ENCODE results near the gene MCRIP2.
A peak's percentile ranks its signal among the peaks of the same experiment; 100 is the strongest.
"Not testable (repeated sequence)": the region's sequence is repeated elsewhere in the genome, so short reads cannot be mapped to it uniquely, and the experiment has no call there.

Gene MCRIP2

DNA sequence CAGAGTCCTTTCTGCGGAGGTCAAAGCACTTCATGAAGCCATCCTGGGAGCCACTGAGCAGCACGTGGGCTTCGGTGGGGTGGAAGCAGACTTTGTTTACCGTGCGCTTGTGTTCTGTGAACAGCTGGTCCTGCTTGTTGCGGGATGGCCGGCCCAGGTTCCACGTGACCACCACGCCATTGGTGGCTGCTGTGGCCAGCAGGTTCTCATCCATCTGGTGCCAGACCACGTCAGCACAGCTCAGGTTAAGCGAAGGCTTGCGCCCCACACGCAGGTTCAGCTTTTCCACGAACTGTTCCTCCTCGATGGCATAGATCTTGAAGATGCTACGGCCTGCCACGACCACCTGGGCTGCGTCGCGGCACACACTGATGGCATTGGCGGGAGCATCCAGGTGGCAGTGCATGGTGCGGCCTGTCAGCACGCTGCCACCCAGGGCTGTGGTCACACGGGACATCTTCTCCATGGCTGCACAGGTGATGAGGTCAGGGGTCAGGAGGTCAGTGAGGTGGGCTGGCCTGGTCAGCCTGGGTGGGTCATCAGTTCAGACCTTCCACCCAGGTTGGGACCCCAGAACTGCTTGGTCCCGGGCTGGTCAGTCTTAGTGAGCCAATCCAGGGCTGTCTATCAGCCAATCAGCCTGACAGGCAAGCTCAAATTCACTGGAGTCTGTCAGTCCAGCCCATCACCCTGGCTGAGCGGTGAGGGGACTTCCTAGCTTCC lies 47.7 kb downstream of the MCRIP2 start:
- Histone ChIP-seq H3K27me3 (ENCODE audit: insufficient read depth, poor library complexity, severe bottlenecking) (peaks cover 18% of the 10 kb centered on the region), H3K4me3 (replicated peaks; ENCODE audit: insufficient read depth, low read length) (peak overlapping the region; percentile 90), H3K27ac (replicated peaks) (peak overlapping the region; percentile 89)
- no peak for TF ChIP-seq GABPA (IDR thresholded peaks at IDR 0.05; ENCODE audit: low read depth)
- no peak for TF ChIP-seq SPI1 (IDR thresholded peaks at IDR 0.05; ENCODE audit: borderline replicate concordance, low read depth)
- TF ChIP-seq, protein P1, sequence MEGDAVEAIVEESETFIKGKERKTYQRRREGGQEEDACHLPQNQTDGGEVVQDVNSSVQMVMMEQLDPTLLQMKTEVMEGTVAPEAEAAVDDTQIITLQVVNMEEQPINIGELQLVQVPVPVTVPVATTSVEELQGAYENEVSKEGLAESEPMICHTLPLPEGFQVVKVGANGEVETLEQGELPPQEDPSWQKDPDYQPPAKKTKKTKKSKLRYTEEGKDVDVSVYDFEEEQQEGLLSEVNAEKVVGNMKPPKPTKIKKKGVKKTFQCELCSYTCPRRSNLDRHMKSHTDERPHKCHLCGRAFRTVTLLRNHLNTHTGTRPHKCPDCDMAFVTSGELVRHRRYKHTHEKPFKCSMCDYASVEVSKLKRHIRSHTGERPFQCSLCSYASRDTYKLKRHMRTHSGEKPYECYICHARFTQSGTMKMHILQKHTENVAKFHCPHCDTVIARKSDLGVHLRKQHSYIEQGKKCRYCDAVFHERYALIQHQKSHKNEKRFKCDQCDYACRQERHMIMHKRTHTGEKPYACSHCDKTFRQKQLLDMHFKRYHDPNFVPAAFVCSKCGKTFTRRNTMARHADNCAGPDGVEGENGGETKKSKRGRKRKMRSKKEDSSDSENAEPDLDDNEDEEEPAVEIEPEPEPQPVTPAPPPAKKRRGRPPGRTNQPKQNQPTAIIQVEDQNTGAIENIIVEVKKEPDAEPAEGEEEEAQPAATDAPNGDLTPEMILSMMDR (IDR thresholded peaks at IDR 0.05; ENCODE audit: insufficient read depth, low read length): no peak
- no peak for TF ChIP-seq POLR2AphosphoS5 (IDR thresholded peaks at IDR 0.05; ENCODE audit: low read depth)
- no peak for DNase-seq (ENCODE audit: low read depth in 1 of 2, low spot score in 1 of 2)

DNA sequence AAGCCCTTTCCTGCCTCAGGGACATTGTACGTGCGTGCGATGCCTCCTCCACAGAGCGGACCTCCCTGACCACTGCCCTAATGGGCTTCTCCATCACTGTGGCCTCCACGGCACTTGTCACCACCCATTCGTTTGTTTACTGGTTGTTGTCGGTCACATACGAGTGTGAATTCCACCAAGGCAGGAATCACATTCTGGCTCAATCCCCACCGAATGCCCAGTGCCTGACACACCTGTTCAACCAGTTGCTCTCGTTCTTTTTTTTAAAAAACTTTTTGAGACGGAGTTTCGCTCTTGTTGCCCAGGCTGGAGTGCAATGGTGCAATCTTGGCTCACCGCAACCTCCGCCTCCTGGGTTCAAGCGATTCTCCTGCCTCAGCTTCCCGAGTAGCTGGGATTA lies 49.6 kb downstream of the MCRIP2 start:
- H3K4me3 ChIP-seq (replicated peaks; ENCODE audit: insufficient read depth, low read length); H3K27ac ChIP-seq (replicated peaks); DNase-seq (ENCODE audit: low read depth in 1 of 2, low spot score in 1 of 2): not testable (repeated sequence)
- peaks cover 34% of the 10 kb centered on the region for H3K27me3 ChIP-seq (ENCODE audit: insufficient read depth, poor library complexity, severe bottlenecking)

DNA sequence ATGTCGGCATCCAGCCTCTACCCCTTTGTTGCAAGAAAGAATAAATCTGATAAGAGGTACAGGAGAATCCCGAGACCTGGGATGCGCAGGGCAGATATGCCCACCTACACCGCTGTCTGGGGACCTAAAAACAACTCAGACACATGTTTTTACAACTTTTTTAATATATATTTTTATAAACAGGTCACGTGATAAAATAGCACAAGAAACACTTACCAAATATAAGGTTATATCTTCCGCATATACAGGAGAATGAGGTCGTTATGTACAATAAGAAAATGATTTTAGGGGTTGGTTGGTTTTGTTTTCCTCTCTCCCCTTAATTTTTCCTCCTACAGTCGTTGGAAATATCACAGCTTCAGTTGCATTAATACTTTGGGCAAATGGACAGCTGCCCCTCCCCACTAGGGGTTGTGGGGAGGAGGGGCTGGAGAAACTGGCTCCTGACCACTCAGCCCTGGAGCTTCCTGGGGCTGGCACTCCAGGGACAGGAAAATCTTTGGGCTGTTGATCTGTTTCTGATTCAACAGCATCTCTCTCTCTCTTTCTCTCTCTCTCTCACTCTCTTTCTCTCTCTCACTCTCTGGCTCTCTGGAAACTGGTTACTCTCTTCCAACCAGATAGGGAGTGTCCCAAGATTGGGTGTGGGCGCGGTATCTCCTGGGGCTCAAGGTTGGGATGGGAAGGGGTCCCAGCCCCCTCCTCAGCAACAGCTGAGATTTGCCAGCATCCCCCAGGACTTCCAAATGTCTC lies 50.9 kb downstream of the MCRIP2 start:
- H3K27me3 ChIP-seq (ENCODE audit: insufficient read depth, poor library complexity, severe bottlenecking): peaks cover 36% of the 10 kb centered on the region
- no peak overlapping the region for H3K4me3 ChIP-seq (replicated peaks; ENCODE audit: insufficient read depth, low read length)
- TF ChIP-seq POLR2AphosphoS5 (IDR thresholded peaks at IDR 0.05; ENCODE audit: low read depth): no peak
- no peak for TF ChIP-seq GABPA (IDR thresholded peaks at IDR 0.05; ENCODE audit: low read depth)
- TF ChIP-seq SPI1 (IDR thresholded peaks at IDR 0.05; ENCODE audit: borderline replicate concordance, low read depth): no peak
- TF ChIP-seq, protein P2, sequence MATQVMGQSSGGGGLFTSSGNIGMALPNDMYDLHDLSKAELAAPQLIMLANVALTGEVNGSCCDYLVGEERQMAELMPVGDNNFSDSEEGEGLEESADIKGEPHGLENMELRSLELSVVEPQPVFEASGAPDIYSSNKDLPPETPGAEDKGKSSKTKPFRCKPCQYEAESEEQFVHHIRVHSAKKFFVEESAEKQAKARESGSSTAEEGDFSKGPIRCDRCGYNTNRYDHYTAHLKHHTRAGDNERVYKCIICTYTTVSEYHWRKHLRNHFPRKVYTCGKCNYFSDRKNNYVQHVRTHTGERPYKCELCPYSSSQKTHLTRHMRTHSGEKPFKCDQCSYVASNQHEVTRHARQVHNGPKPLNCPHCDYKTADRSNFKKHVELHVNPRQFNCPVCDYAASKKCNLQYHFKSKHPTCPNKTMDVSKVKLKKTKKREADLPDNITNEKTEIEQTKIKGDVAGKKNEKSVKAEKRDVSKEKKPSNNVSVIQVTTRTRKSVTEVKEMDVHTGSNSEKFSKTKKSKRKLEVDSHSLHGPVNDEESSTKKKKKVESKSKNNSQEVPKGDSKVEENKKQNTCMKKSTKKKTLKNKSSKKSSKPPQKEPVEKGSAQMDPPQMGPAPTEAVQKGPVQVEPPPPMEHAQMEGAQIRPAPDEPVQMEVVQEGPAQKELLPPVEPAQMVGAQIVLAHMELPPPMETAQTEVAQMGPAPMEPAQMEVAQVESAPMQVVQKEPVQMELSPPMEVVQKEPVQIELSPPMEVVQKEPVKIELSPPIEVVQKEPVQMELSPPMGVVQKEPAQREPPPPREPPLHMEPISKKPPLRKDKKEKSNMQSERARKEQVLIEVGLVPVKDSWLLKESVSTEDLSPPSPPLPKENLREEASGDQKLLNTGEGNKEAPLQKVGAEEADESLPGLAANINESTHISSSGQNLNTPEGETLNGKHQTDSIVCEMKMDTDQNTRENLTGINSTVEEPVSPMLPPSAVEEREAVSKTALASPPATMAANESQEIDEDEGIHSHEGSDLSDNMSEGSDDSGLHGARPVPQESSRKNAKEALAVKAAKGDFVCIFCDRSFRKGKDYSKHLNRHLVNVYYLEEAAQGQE (IDR thresholded peaks at IDR 0.05; ENCODE audit: insufficient replicate concordance, low read depth): no peak
- TF ChIP-seq, protein P1 (IDR thresholded peaks at IDR 0.05; ENCODE audit: insufficient read depth, low read length): no peak
- no peak for DNase-seq (ENCODE audit: low read depth in 1 of 2, low spot score in 1 of 2)
- H3K27ac ChIP-seq (replicated peaks): no peak overlapping the region

DNA sequence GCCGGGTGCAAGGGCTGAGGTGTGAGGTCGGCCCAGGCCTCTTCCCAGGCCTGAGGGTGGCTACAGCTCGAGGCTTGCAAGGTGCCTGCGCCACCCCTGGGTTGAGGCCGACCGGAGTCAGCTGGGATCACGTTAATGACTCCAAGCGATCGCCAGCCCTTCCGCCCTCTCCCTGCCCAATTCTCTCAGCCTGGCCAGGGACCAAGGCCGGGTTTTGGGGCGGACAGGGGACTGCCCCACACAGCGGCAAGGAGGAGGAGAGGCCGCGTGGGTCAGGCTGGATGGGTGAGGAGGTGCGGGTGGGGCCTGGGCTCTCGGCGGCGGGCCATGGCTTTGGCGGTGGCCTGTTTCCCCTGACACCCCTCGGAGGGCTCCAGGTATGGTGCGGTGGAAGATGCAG lies 51.7 kb downstream of the MCRIP2 start:
- peak; percentile 26 for TF ChIP-seq POLR2AphosphoS5 (IDR thresholded peaks at IDR 0.05; ENCODE audit: low read depth)
- TF ChIP-seq SPI1 (IDR thresholded peaks at IDR 0.05; ENCODE audit: borderline replicate concordance, low read depth): no peak
- Histone ChIP-seq H3K27me3 (ENCODE audit: insufficient read depth, poor library complexity, severe bottlenecking) (peaks cover 36% of the 10 kb centered on the region), H3K27ac (replicated peaks) (no peak overlapping the region), H3K4me3 (replicated peaks; ENCODE audit: insufficient read depth, low read length) (no peak overlapping the region)
- DNase-seq (ENCODE audit: low read depth in 1 of 2, low spot score in 1 of 2): no peak

DNA sequence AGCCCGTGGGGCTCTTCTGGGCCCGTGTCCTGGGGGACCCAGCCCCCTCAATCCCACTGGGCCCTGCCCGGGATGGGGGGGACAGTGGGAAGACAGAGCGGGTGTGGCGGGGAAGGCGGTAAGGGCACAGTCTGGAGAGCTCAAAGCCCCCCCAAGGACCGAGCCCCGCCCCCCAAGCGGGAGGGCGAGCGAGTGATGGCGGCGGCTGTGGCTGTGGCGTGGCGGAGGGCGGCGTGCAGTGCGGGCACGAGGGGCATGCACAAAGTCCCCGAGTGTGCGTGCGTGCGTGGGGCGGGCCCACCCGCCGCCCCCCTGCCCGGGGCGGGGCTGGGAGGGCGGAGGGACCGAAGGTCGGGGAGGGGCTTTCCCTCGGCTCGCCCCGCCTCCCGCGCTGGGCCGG lies 52.1 kb downstream of the MCRIP2 start:
- peaks cover 36% of the 10 kb centered on the region for H3K27me3 ChIP-seq (ENCODE audit: insufficient read depth, poor library complexity, severe bottlenecking)
- H3K27ac ChIP-seq (replicated peaks): no peak overlapping the region
- DNase-seq (ENCODE audit: low read depth in 1 of 2, low spot score in 1 of 2): no peak
- no peak overlapping the region for H3K4me3 ChIP-seq (replicated peaks; ENCODE audit: insufficient read depth, low read length)
- no peak; the same call in 1 of the 2 replicates for TF ChIP-seq POLR2AphosphoS5 (IDR thresholded peaks at IDR 0.05; ENCODE audit: low read depth)
- no peak for TF ChIP-seq SPI1 (IDR thresholded peaks at IDR 0.05; ENCODE audit: borderline replicate concordance, low read depth)
- TF ChIP-seq, protein P2 (IDR thresholded peaks at IDR 0.05; ENCODE audit: insufficient replicate concordance, low read depth): no peak
- TF ChIP-seq GABPA (IDR thresholded peaks at IDR 0.05; ENCODE audit: low read depth): no peak
- TF ChIP-seq, protein P1 (IDR thresholded peaks at IDR 0.05; ENCODE audit: insufficient read depth, low read length): no peak

All from HL-60 (cell line).